ENCODE data around the gene SCCPDH.

- no peak for TF ChIP-seq CTCF (IDR thresholded peaks at IDR 0.05; ENCODE audit: low read length)
- no peak for TF ChIP-seq EZH2phosphoT487 (IDR thresholded peaks at IDR 0.05; ENCODE audit: low read length)
- no peak for TF ChIP-seq EZH2 (optimal IDR thresholded peaks at IDR 0.05; ENCODE audit: low read depth, low read length)
These were observed at the start of gene SCCPDH for GRCh38 chr1:246724016-246724730.

Measured in MM.1S (cell line).